Panc1 (cell line): ENCODE measurements around the gene TIAL1. TPM values are rescaled to one million over a fixed set of nuclear protein-coding genes. Genes with fewer than 3 reads are reported as not detected.

ENCODE experiments used
- ATAC-seq: fragments of 200-7000 bp; cut with Tn5 transposase; 2 replicates; pipeline ENCODE4 v1.9.1; 2020; ENCODE audit warnings: mild to moderate bottlenecking, moderate library complexity
- BruUV-seq: library from RNA; stranded (reverse); fragments of 400-500 nt; replicated peaks from 2 replicates; lab custom pipeline; 2021; lab: Mats Ljungman, UMichigan
- CTCF ChIA-PET: fragments of 300-600 bp; sonication (Branson Sonifier 250); formaldehyde crosslinking; loops from one replicate; lab custom pipeline; 2022; ENCODE audit warnings: antibody characterized with exemption; lab: Charles Lee
- POLR2A ChIA-PET: fragments of 300-600 bp; sonication (Branson Sonifier 250); formaldehyde crosslinking; loops from one replicate; lab custom pipeline; 2022; ENCODE audit warnings: antibody characterized with exemption; lab: Charles Lee
- DNase-seq: peaks from one replicate; pipeline ENCODE4 v3.0.0-alpha.2; 2010; ENCODE audit warnings: low read depth, low spot score
- H3K27ac ChIP-seq: 2 replicates; pipeline ENCODE4 v1.5.1; 2011; ENCODE audit warnings: mild to moderate bottlenecking, low read length, inconsistent platforms
- H3K27me3 ChIP-seq: fragments of 200-500 bp; sonication (Bioruptor generic); 2 replicates; pipeline ENCODE4 v1.6.0; 2014; ENCODE audit warnings: low read length, inconsistent platforms; ENCODE audit not compliant: control insufficient read depth, insufficient read depth
- H3K36me3 ChIP-seq: fragments of 200-500 bp; sonication (Bioruptor generic); 2 replicates; pipeline ENCODE4 v1.5.1; 2014; ENCODE audit warnings: inconsistent platforms, mild to moderate bottlenecking, low read length, moderate library complexity; ENCODE audit not compliant: control insufficient read depth, insufficient read depth
- H3K4me1 ChIP-seq: 2 replicates; pipeline ENCODE4 v1.5.1; 2011; ENCODE audit warnings: inconsistent platforms, mild to moderate bottlenecking, low read length, moderate library complexity; ENCODE audit not compliant: control insufficient read depth, insufficient read depth
- H3K4me3 ChIP-seq, 2 experiments: 2 replicates each; pipeline ENCODE4 v1.5.1; 2011 to 2012; ENCODE audit warnings: low read depth in 2 of 2, low read length in 2 of 2, mild to moderate bottlenecking in 2 of 2, inconsistent platforms in 1 of 2, moderate library complexity in 1 of 2
- H3K9me3 ChIP-seq: fragments of 200-500 bp; sonication (Bioruptor generic); 2 replicates; pipeline ENCODE4 v1.5.1; 2014; ENCODE audit warnings: low read depth, mild to moderate bottlenecking, inconsistent platforms, low read length, moderate library complexity; ENCODE audit not compliant: control insufficient read depth, insufficient read depth
- POLR2AphosphoS5 ChIP-seq: IDR thresholded peaks from 2 replicates; pipeline ENCODE4 v1.6.1; 2012; ENCODE audit warnings: mild to moderate bottlenecking, low read depth, low read length, moderate library complexity
- SIN3A ChIP-seq: IDR thresholded peaks from 2 replicates; pipeline ENCODE4 v1.6.1; 2012; ENCODE audit warnings: low read depth, mild to moderate bottlenecking, low read length, moderate library complexity, borderline replicate concordance; ENCODE audit not compliant: insufficient read depth
- TCF7L2 ChIP-seq: IDR thresholded peaks from 2 replicates; pipeline ENCODE4 v1.6.1; 2011; ENCODE audit warnings: mild to moderate bottlenecking, low read depth, low read length, inconsistent platforms
- in situ Hi-C: cut with HindIII; loops from 2 replicates; pipeline ENCODE4 v1.10.0; 2016; ENCODE audit warnings: low sequenced_read_pairs, low pct_unique_long_range_greater_than_20kb
- intact Hi-C: fragments of 100-400 bp; cut with micrococcal nuclease; formaldehyde crosslinking; loops from one replicate; pipeline ENCODE4 v1.10.0; 2022; ENCODE audit not compliant: unreplicated experiment
- total RNA-seq: library from RNA; stranded (reverse); gene quantifications from one replicate; pipeline ENCODE4 v1.2.1, GENCODE V29; 2021; ENCODE audit not compliant: unreplicated experiment
- TF ChIP-seq, protein P1 (sequence below): fragments of 450-650 bp; IDR thresholded peaks from 2 replicates; pipeline ENCODE4 v1.5.1; 2017; ENCODE audit warnings: mild to moderate bottlenecking
- TF ChIP-seq, protein P2 (sequence below), 2 experiments: IDR thresholded peaks; 2 replicates each; pipeline ENCODE4 v1.6.1; 2011 to 2012; ENCODE audit warnings: low read depth in 2 of 2, control low read depth in 1 of 2, low read length in 1 of 2, mild to moderate bottlenecking in 1 of 2, moderate library complexity in 1 of 2; ENCODE audit not compliant: insufficient read depth in 1 of 2

Gene TIAL1
- total RNA-seq, 1 experiment from 2014 or later = 236 TPM

DNA sequence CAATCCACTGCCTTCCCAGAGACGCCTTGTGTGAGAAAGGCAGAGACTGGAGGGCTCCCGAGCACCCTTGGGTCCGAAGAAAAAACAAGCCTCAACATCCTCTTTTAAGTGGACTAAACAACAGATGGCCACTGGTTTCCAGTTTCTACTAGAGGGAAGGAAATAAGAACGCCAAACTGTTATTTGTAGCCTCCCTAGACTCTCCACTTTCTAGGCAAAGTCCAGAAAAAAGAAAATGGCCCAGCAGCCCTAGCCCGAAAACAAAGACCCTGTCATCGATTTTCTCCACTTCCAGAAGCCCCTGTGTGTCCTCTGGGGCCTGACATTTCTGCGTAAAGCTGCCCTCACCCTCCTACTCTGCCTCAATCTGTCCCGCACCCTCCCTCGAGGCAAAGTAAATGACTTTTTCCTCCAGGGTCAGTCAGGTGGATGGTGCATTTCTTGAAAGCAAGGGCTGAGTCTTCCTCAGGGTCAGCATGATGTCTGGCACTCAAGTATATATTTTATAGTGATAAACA lies 60.2 kb downstream of the TIAL1 start:
- ChIA-PET CTCF (no interaction called here), POLR2A (interaction anchor here (0.7 to 0.9 kb wide), 2 partner anchors 337 to 369 kb away, joined by 5 to 8 read pairs; no protein-coding TSS in a partner anchor)
- no peak for DNase-seq
- TF ChIP-seq, protein P1, sequence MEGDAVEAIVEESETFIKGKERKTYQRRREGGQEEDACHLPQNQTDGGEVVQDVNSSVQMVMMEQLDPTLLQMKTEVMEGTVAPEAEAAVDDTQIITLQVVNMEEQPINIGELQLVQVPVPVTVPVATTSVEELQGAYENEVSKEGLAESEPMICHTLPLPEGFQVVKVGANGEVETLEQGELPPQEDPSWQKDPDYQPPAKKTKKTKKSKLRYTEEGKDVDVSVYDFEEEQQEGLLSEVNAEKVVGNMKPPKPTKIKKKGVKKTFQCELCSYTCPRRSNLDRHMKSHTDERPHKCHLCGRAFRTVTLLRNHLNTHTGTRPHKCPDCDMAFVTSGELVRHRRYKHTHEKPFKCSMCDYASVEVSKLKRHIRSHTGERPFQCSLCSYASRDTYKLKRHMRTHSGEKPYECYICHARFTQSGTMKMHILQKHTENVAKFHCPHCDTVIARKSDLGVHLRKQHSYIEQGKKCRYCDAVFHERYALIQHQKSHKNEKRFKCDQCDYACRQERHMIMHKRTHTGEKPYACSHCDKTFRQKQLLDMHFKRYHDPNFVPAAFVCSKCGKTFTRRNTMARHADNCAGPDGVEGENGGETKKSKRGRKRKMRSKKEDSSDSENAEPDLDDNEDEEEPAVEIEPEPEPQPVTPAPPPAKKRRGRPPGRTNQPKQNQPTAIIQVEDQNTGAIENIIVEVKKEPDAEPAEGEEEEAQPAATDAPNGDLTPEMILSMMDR = no peak
- TF ChIP-seq TCF7L2 (no peak), SIN3A (no peak), POLR2AphosphoS5 (no peak)
- TF ChIP-seq, protein P2, sequence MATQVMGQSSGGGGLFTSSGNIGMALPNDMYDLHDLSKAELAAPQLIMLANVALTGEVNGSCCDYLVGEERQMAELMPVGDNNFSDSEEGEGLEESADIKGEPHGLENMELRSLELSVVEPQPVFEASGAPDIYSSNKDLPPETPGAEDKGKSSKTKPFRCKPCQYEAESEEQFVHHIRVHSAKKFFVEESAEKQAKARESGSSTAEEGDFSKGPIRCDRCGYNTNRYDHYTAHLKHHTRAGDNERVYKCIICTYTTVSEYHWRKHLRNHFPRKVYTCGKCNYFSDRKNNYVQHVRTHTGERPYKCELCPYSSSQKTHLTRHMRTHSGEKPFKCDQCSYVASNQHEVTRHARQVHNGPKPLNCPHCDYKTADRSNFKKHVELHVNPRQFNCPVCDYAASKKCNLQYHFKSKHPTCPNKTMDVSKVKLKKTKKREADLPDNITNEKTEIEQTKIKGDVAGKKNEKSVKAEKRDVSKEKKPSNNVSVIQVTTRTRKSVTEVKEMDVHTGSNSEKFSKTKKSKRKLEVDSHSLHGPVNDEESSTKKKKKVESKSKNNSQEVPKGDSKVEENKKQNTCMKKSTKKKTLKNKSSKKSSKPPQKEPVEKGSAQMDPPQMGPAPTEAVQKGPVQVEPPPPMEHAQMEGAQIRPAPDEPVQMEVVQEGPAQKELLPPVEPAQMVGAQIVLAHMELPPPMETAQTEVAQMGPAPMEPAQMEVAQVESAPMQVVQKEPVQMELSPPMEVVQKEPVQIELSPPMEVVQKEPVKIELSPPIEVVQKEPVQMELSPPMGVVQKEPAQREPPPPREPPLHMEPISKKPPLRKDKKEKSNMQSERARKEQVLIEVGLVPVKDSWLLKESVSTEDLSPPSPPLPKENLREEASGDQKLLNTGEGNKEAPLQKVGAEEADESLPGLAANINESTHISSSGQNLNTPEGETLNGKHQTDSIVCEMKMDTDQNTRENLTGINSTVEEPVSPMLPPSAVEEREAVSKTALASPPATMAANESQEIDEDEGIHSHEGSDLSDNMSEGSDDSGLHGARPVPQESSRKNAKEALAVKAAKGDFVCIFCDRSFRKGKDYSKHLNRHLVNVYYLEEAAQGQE (IDR thresholded peaks at IDR 0.05; ENCODE audit: insufficient read depth in 1 of 2, low read depth in 2 of 2, low read length in 1 of 2) = no peak
- no peak for ATAC-seq
- Histone ChIP-seq H3K4me3 (no peak overlapping the region), H3K4me1 (peaks cover 67% of the 10 kb centered on the region), H3K9me3 (no peaks in the 10 kb centered on the region), H3K27me3 (no peaks in the 10 kb centered on the region), H3K27ac (no peak overlapping the region), H3K36me3 (no peaks in the 10 kb centered on the region; the same call in 1 of the 2 replicates)
- intact Hi-C loops (loop anchor here (5.0 kb wide), 1 partner anchor 334 kb away; no protein-coding TSS in a partner anchor), in situ Hi-C loops (no loop called here)
- BruUV-seq = no TSS peak

DNA sequence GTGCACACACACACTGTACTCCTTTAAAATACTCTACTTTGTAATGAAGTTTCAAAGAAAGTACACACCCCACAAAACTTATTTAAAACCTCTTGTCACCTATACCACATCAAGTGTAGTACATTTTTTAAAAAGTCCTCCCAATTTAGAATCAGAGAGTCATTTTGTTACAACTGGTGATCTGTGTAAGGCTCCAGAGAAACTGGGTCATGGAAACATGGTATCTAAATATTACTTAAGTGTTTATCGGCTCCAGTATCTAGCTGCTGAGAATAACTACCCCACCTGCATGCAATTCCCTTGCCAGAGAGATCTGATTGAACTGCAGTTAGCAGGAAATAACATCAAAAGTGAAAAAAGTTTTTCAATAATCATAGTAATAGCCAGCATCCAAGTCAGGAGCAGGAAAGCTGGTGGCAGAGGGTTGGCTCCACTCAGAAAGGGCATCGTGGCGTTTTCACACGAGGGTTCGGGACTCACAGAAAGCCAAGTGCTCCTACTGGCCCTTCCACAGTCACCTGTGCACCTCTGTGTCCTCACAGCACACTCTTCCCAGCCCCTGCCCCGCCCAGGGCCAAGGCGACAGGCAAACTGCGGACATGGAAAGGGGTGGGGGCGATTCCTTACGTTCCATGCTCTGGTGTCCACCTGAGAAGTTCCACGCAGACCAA lies 60.8 kb downstream of the TIAL1 start:
- ChIA-PET POLR2A (no interaction called here), CTCF (no interaction called here)
- no peaks in the 10 kb centered on the region for H3K27me3 ChIP-seq
- H3K4me3 ChIP-seq = no peak overlapping the region
- intact Hi-C loops = loop anchor here (5.0 kb wide), 1 partner anchor 334 kb away; no protein-coding TSS in a partner anchor
- ATAC-seq = no peak
- H3K9me3 ChIP-seq = no peaks in the 10 kb centered on the region
- TF ChIP-seq POLR2AphosphoS5 (no peak), TCF7L2 (no peak), SIN3A (no peak)
- TF ChIP-seq, protein P1 = no peak
- TF ChIP-seq, protein P2 (IDR thresholded peaks at IDR 0.05; ENCODE audit: insufficient read depth in 1 of 2, low read depth in 2 of 2, low read length in 1 of 2) = no peak
- no peak overlapping the region; the same call in 1 of the 2 replicates for H3K27ac ChIP-seq
- peaks cover 65% of the 10 kb centered on the region for H3K4me1 ChIP-seq
- no peaks in the 10 kb centered on the region for H3K36me3 ChIP-seq
- no TSS peak for BruUV-seq
- in situ Hi-C loops = no loop called here
- DNase-seq = no peak
